GM18858 (cell line): ENCODE results near the gene DCBLD2.
A peak's percentile ranks its signal among the peaks of the same experiment; 100 is the strongest.

Experiments used
- ATAC-seq: cut with Tn5 transposase; IDR thresholded peaks from one replicate; pipeline ENCODE4 v1.9.1; 2021; ENCODE audit not compliant: unreplicated experiment

The DCBLD2 gene

GRCh38 chr3:98901392-98902350 lies at the start of gene DCBLD2:
TSS of gene DCBLD2 (minus strand) at chr3:98901695. CDS start at chr3:98901326, 369 bp downstream.
- peak; percentile 99 for ATAC-seq

GRCh38 chr3:98945666-98946065 lies 44.2 kb upstream of the DCBLD2 start:
- no peak for ATAC-seq

DNA sequence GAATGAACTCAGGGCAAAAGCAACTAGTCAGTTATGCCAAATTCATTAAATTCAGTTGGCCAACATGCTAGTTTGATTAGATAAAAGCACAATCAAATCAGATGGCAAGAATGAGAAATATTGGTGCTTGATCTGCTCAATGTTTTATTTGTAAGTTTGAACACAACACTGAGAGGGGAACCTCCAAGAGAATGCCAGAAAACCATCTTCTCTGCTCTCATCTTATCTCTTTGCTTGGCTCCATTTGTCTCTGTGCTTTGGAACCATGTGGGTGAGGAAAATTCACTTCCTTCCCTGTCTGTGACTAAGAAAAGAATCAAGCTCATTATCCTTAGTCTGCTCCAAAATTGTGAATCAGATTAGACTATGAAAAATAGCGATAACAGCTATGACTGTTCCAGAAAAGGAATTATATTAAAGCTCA lies 43.6 kb upstream of the DCBLD2 start:
- ATAC-seq = no peak

GRCh38 chr3:98930413-98930812 lies 28.9 kb upstream of the DCBLD2 start:
- ATAC-seq = no peak

GRCh38 chr3:98921957-98922356 lies 20.5 kb upstream of the DCBLD2 start:
- no peak for ATAC-seq

DNA sequence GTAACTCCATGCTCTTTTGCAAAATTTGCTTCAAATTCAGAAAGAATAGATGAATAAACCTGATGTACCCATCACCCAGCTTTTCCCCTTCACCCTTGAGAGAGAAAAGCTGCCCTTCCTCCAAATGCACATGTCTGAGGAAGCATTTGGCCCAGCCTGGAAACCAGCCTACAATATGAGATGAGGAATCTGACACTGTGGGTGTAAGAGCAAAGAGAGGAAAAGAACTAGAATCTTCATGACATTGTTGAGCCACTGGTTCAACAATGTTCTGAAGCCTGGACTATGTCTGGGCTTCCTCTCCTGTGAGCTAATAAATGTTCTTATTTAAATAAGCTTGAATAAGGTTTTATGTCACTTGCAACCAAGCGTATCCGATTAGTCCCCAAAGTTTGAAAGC lies 18.7 kb upstream of the DCBLD2 start:
- no peak for ATAC-seq

DNA sequence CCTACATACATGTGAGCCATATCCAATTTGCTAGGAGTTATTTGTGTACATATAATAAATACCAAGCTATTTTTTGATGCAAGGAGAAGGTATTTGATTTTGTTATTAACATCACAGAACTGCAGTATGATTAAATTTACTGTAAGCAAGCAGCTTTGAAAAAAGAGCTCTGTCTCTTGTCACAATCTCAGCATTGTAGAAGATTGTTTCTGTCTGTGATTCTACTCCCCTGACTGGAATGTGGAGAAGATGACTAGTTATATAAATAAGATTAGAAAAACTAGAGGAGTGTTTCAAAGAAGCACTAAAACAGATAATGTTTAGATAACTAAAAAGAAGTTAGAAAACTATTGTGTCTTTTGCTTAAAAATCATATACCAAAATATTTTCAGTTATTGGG lies 17.1 kb upstream of the DCBLD2 start:
- no peak for ATAC-seq

DNA sequence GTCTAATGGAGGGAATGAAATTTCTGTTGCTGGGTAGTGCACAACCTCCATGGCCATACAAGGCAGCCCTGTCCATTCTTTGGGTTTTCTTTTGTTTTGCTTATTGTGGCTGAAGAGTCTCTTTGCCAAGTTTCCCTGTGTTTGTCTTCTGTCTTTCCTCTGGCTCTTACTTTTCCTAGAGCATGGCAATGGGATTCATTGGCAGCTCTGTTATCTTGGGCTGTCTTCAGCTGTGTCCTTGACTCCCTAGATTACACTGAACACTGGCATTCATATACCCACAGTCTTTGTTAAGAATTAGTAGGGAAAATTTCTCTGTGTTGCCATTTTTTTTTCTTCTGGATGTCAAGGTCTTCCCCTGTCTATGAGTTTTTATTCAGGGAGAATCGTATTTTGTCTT lies 16.1 kb upstream of the DCBLD2 start:
- ATAC-seq = no peak

- no peak for ATAC-seq
Observed at GRCh38 chr3:98914210-98915080, 12.9 kb upstream of the DCBLD2 start.

DNA sequence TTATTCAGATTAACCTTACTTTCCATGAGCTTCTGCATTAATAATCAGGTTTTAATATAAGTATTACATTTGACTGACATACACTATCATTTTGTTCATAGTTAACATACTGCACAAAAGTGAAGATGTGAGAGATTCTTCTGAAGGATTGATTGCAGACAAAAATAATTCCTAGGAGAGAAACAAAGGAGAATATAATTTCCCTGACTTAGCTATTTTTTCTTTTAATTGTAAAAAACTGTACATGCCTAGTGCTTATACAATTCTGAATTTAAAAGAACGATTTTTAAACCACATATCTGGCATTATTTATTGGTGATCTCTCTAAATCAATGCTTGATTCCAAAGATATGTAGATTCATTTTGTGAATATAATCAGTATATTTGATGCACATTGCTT lies 11.0 kb upstream of the DCBLD2 start:
- ATAC-seq = no peak

DNA sequence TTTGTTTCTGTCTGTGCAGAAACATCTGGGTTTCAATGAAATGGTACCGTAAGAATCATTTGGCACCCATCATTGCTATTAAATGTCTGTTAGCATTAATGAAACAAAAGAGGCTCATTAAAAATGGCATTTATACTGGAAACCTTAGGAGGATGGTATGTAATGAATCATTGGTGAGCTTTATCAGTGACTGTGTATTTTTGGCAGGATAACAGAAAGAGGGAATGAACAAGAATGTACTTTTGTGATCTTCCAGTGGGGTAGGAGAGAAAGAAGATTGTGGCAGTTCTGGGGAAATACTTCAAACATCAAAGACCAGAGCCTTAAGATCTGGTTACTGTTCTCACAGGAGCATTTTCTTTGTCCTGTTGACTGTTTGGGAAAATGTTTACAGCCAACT lies 4.7 kb upstream of the DCBLD2 start:
- no peak for ATAC-seq

- no peak for ATAC-seq
Observed at GRCh38 chr3:98903705-98904481, 2.4 kb upstream of the DCBLD2 start.

DNA sequence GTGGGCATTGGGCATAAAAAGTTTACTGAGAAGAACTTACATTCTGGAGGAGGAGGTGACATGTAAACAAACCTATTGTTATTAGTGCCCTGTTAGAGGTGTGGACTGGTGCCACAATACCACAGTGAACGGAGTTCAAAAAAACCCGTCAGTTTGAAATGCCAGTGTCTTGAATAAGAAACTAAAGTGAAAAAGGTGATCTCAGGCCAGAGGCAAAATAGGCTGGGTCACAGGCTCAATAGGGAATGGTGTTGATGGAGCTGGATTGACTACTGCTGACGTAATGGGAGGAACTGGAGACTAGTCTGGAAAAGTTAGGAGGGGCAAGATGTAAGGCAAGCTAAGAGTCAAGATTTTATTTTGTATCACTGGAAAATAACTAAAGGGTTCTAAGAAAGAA lies 1.6 kb upstream of the DCBLD2 start:
- ATAC-seq = no peak

DNA sequence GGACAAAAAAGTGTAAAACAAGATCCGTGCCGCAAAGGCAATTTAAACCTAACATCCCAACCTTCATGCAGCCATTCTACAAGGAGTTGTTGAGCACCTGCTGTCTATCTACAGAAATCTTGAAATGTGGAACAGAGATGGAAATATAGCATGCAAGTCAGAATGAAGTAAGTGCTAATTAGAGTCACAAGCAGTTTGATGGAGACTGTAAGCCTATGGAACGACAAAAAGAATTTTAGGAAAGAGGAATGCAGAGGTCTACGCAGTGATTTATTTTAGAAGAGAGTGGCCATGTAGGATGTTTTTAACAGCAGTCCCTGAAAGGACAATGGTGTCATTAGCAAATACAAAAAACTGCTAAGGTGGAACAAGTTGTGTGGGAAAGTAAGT lies 851 bp upstream of the DCBLD2 start:
- ATAC-seq = no peak

GRCh38 chr3:98901119-98901391 lies 440 bp downstream of the DCBLD2 start:
- no peak for ATAC-seq

- no peak for ATAC-seq
Observed at GRCh38 chr3:98900265-98901118, 1.0 kb downstream of the DCBLD2 start.

- no peak for ATAC-seq
Observed at GRCh38 chr3:98897701-98898100, 3.8 kb downstream of the DCBLD2 start.

GRCh38 chr3:98894791-98895576 lies 6.5 kb downstream of the DCBLD2 start:
- no peak for ATAC-seq

DNA sequence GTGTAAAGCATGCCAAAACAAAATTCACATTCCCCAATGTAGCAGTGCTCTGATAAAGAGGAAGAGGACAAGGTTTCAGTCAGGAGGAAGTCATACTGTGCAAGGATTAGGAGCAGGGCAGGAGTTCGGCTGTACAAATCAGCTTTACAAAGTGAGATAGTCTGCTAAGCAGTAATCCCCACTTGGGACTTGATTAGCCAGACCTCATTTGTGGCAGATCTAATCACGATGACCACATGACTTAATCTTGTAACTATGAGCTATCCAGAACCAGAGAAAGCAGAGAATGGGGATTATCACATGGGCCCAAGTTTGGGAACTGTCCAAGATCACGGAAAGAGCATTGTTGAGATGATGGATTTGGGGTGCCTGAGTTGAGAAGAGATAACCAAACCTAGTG lies 7.8 kb downstream of the DCBLD2 start:
- no peak for ATAC-seq

- ATAC-seq = no peak
Observed at GRCh38 chr3:98892263-98892662, 9.2 kb downstream of the DCBLD2 start.
